BLaER1 treated with 17β-estradiol and CSF1 and Interleukin-3, amounts not matched to agents 10 nM and 100 nM (cell line): ENCODE results near the gene DNAH7.

Experiments
- H3K27ac ChIP-seq, 11 experiments: shearing (Covaris generic); formaldehyde crosslinking; 2 replicates each; pipeline ENCODE4 v1.8.1; 2022
- H3K27me3 ChIP-seq, 11 experiments: shearing (Covaris generic); formaldehyde crosslinking; 2 replicates each; pipeline ENCODE4 v1.8.1; 2022
- H3K36me3 ChIP-seq, 11 experiments: shearing (Covaris generic); formaldehyde crosslinking; 2 replicates each; pipeline ENCODE4 v1.8.1; 2022
- H3K4me1 ChIP-seq, 10 experiments: shearing (Covaris generic); formaldehyde crosslinking; 2 replicates each; pipeline ENCODE4 v1.8.1; 2022
- H3K4me2 ChIP-seq, 11 experiments: shearing (Covaris generic); formaldehyde crosslinking; 2 replicates each; pipeline ENCODE4 v1.8.1; 2022
- H3K4me3 ChIP-seq, 10 experiments: shearing (Covaris generic); formaldehyde crosslinking; 2 replicates each; pipeline ENCODE4 v1.8.1; 2022
- H3K9ac ChIP-seq, 11 experiments: shearing (Covaris generic); formaldehyde crosslinking; 2 replicates each; pipeline ENCODE4 v1.8.1; 2022
- H3K9me3 ChIP-seq, 11 experiments: shearing (Covaris generic); formaldehyde crosslinking; replicated peaks in 1 of 11; 2 replicates each; pipeline ENCODE4 v1.8.1; 2022
- H4K20me1 ChIP-seq, 11 experiments: shearing (Covaris generic); formaldehyde crosslinking; 2 replicates each; pipeline ENCODE4 v1.8.1; 2022
- Cebpa-rat ChIP-seq, 11 experiments: shearing (Covaris generic); IDR thresholded peaks; 2 replicates each; pipeline ENCODE4 v1.8.1; 2022

The DNAH7 gene

DNA sequence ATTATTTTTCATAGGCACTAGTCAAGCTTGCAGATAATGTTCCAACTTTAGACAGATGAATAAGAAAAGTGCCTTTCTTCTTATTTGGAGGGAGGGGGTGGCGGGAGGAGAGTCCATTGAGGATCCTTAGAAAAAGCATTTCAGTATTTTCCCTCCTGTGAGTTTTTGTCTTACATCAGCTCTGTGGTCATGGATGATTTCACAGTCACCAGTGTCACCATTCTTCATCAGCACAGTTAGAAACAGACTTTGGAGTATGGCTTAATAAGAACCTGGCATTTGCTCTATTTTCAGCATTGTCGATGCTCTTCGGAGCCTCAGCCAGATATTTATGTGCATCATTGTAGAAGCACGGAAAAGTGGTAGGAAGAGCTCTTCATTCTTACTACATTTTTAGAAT lies 341.5 kb downstream of the DNAH7 start:
- H3K27ac ChIP-seq: no peak overlapping the region
- no peak overlapping the region for H3K9ac ChIP-seq
- H3K27me3 ChIP-seq: no peaks in the 10 kb centered on the region
- no peak overlapping the region for H3K4me3 ChIP-seq
- TF ChIP-seq Cebpa-rat (IDR thresholded peaks at IDR 0.05): no peak
- H3K36me3 ChIP-seq: peaks cover 54 to 91% (median 70%) of the 10 kb centered on the region in 11 experiments
- H3K4me1 ChIP-seq: peaks cover 0 to 7% (median 0%) of the 10 kb centered on the region in 10 experiments; a peak in 6 of 20 replicates
- H3K4me2 ChIP-seq: no peak overlapping the region
- no peaks in the 10 kb centered on the region; a peak in 2 of 22 replicates for H4K20me1 ChIP-seq
- no peaks in the 10 kb centered on the region for H3K9me3 ChIP-seq

DNA sequence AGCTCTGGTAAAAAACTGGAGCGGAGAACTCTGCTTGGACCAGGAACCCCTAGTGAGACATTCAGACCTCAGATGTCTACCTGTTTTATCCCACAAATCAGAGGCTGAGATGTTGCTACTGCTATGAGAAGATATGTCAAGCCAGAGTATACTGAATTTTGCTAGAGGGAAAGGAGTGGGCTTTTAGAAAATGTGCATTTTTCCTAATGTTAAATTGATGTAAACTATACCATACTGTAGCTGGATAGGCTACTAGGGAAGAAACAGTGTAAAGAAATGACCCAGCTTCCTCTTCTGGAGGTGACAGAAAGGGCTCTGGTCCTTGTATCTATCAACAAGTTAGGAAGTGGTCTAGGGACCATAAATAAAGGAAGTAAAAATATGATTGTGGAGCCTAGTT lies 346.6 kb downstream of the DNAH7 start:
- TF ChIP-seq Cebpa-rat (IDR thresholded peaks at IDR 0.05): no peak
- Histone ChIP-seq H3K4me3 (no peak overlapping the region), H3K9me3 (no peaks in the 10 kb centered on the region), H3K36me3 (peaks cover 53 to 90% (median 68%) of the 10 kb centered on the region in 11 experiments), H3K27ac (no peak overlapping the region), H3K4me1 (peaks cover 0 to 23% (median 0%) of the 10 kb centered on the region in 10 experiments; a peak in 6 of 20 replicates), H3K9ac (no peak overlapping the region), H4K20me1 (peaks cover 0 to 5% (median 0%) of the 10 kb centered on the region in 11 experiments; a peak in 2 of 22 replicates), H3K4me2 (peak overlapping the region in 3 of 11 experiments; percentile 22 to 61 (median 22); a peak in 5 of 22 replicates), H3K27me3 (no peaks in the 10 kb centered on the region)

DNA sequence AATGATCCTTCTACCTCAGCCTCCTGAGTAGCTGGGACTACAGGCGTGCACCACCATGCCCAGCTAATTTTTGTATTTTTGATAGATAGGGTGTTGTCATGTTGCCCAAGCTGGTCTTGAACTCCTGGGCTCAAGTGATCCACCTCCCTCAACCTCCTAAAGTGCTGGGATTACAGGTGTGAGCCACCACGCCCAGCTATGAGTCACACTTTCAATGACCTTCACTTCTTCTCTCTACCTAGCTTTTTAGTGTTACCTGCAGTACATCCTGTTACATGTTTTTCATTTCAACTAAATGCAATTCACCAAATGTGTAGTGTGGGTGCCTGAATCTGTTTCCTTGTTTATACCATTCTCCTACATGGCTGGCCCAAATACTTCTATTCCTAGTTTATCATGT lies 347.6 kb downstream of the DNAH7 start:
- H3K9me3 ChIP-seq: no peaks in the 10 kb centered on the region
- no peaks in the 10 kb centered on the region for H3K27me3 ChIP-seq
- H3K9ac ChIP-seq: no peak overlapping the region
- no peak overlapping the region for H3K27ac ChIP-seq
- no peak overlapping the region for H3K4me3 ChIP-seq
- TF ChIP-seq Cebpa-rat (IDR thresholded peaks at IDR 0.05): no peak
- H3K36me3 ChIP-seq: peaks cover 62 to 94% (median 75%) of the 10 kb centered on the region in 11 experiments
- H4K20me1 ChIP-seq: peaks cover 0 to 5% (median 0%) of the 10 kb centered on the region in 11 experiments; a peak in 2 of 22 replicates
- H3K4me2 ChIP-seq: peak overlapping the region in 1 of 11 experiments; percentile 61; a peak in 1 of 22 replicates
- H3K4me1 ChIP-seq: peaks cover 0 to 23% (median 0%) of the 10 kb centered on the region in 10 experiments; a peak in 6 of 20 replicates

DNA sequence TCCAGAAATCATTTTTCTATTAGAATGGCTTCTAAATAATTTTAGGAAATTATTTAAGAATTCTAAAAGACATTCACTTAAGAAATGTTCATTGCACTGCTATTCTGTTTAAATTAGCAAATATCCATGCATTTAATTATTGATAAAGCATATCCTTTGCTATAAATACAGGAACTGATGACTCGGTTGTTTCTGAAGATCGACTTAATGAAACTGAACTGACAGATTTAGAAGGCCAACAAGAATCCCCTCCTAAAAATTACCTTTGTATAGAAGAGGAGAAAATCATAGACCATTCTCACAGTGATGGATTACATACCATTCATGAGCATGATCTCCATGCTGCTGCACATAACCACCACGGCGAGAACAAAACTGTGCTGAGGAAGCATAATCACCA lies 352.2 kb downstream of the DNAH7 start:
- Histone ChIP-seq H4K20me1 (no peaks in the 10 kb centered on the region; a peak in 1 of 22 replicates), H3K4me3 (no peak overlapping the region), H3K4me1 (peaks cover 0 to 9% (median under 1%) of the 10 kb centered on the region in 10 experiments; a peak in 7 of 20 replicates), H3K27me3 (no peaks in the 10 kb centered on the region), H3K27ac (no peak overlapping the region), H3K9ac (no peak overlapping the region), H3K9me3 (no peaks in the 10 kb centered on the region), H3K36me3 (peaks cover 85 to 99% (median 94%) of the 10 kb centered on the region in 11 experiments), H3K4me2 (no peak overlapping the region)
- no peak for TF ChIP-seq Cebpa-rat (IDR thresholded peaks at IDR 0.05)

DNA sequence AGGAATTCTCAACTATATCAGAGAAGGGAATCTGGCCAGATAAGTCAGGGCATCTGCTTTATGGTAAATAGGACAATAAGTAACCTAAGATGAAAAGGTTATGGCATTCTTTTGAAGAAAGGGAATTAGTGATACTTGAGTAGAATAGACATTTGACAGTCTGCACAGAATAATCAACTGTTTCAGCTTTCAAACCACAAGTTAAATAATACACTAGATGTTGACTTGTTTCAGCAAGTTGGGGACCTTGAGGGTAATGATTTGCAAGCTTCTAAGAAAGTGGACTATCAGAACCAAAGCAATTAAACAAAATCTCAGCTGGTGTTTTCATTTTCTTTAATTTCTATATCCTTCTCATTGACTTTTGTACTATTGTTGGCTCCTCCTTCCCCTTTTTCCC lies 357.2 kb downstream of the DNAH7 start:
- H3K9me3 ChIP-seq: 0 out of 22 replicates have a peak, but pooled peaks cover 0 to 5% (median 0%) of the 10 kb centered on the region in 11 experiments
- no peak for TF ChIP-seq Cebpa-rat (IDR thresholded peaks at IDR 0.05)
- H3K4me1 ChIP-seq: peaks cover 0 to 5% (median 0%) of the 10 kb centered on the region in 10 experiments; a peak in 2 of 20 replicates
- H3K9ac ChIP-seq: no peak overlapping the region
- H3K27me3 ChIP-seq: no peaks in the 10 kb centered on the region
- H3K36me3 ChIP-seq: peaks cover 62 to 100% (median 84%) of the 10 kb centered on the region in 11 experiments
- H3K4me3 ChIP-seq: no peak overlapping the region
- no peak overlapping the region for H3K27ac ChIP-seq
- H4K20me1 ChIP-seq: no peaks in the 10 kb centered on the region; a peak in 2 of 22 replicates
- H3K4me2 ChIP-seq: no peak overlapping the region

DNA sequence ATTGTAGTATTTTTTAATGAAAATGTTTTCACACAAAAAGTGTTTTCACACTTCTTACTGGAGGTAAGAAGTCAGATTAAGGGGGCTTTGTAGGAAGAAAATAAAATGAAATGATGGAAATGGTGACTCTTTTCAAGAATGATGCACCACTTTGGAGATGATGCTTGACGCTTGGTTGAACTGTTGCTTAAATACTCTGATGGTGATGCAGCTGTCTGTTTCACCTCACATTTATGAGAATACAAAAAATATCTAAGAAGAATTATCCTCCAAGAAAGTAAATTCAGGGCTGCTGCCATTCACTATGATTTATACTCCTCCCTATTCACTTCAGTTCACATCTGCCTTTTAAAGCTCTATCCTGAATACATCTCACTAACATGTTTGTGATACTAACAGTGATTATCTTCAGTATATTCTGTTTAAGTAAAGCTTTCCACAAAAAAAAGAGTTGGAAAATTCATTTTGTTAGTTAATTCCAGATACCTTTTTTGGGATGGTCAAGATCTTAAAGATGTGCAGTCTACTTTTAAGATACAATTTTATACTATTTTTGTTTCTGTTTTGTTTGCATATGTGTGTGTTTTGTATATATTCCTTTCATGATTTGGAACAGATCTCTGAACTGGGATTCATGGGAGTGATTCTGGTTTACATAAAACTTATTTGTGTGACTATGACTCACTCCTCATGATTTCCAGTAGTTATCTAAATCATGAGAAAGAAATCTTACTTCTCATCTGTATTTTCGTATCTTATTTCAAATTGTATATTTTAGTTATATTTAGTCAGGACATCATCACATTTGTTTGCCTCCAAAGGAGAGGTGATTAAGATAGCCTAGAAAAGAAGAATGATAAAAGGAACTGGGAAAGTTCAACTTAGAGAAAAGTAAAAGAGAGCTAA lies 358.5 kb downstream of the DNAH7 start:
- 0 out of 22 replicates have a peak, but pooled peaks cover 0 to 5% (median 0%) of the 10 kb centered on the region in 11 experiments for H3K9me3 ChIP-seq
- H3K27ac ChIP-seq: no peak overlapping the region
- no peak overlapping the region for H3K4me3 ChIP-seq
- H4K20me1 ChIP-seq: no peaks in the 10 kb centered on the region; a peak in 1 of 22 replicates
- H3K36me3 ChIP-seq: peaks cover 50 to 99% (median 71%) of the 10 kb centered on the region in 11 experiments
- H3K4me1 ChIP-seq: peaks cover 0 to 5% (median 0%) of the 10 kb centered on the region in 10 experiments; a peak in 2 of 20 replicates
- H3K9ac ChIP-seq: no peak overlapping the region
- H3K27me3 ChIP-seq: no peaks in the 10 kb centered on the region
- H3K4me2 ChIP-seq: no peak overlapping the region
- no peak for TF ChIP-seq Cebpa-rat (IDR thresholded peaks at IDR 0.05)

DNA sequence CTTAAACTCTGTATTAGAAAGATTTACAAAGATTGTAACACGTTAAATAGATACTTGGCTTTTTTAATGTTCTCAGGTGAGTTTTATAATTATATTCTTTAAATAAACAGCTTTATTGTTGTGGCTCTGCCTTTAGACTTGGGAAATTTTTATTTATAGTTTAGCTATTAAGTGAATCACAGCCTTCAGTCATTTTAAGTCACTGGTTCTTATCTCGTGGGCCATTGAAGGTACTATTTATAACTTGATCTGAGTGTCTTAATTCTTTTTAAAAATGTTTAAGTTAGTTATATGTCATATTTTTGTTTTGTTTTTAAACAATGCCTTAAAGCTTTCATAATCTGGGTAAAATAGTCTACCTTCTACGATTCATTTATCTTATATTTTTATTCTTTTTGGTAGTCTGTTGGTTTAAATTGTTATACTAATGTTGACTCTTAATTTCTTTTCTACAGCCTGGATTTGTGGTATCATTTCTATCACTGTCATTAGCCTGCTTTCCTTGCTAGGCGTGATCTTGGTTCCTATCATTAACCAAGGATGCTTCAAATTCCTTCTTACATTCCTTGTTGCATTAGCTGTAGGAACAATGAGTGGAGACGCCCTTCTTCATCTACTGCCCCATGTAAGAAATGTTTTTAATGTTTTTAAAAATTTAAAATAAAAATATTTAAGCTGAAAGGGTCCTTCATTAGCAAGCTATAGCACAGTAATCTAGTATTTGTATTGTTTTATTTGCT lies 362.3 kb downstream of the DNAH7 start:
- peaks cover 0 to 15% (median 0%) of the 10 kb centered on the region in 11 experiments; a peak in 3 of 22 replicates for H4K20me1 ChIP-seq
- peaks cover 36 to 86% (median 62%) of the 10 kb centered on the region in 11 experiments for H3K36me3 ChIP-seq
- no peaks in the 10 kb centered on the region for H3K27me3 ChIP-seq
- no peak overlapping the region for H3K27ac ChIP-seq
- TF ChIP-seq Cebpa-rat (IDR thresholded peaks at IDR 0.05): no peak
- no peak overlapping the region for H3K9ac ChIP-seq
- H3K4me3 ChIP-seq: no peak overlapping the region
- H3K4me2 ChIP-seq: no peak overlapping the region
- peaks cover 0 to 5% (median 0%) of the 10 kb centered on the region in 11 experiments; a peak in 1 of 22 replicates for H3K9me3 ChIP-seq
- no peaks in the 10 kb centered on the region for H3K4me1 ChIP-seq

DNA sequence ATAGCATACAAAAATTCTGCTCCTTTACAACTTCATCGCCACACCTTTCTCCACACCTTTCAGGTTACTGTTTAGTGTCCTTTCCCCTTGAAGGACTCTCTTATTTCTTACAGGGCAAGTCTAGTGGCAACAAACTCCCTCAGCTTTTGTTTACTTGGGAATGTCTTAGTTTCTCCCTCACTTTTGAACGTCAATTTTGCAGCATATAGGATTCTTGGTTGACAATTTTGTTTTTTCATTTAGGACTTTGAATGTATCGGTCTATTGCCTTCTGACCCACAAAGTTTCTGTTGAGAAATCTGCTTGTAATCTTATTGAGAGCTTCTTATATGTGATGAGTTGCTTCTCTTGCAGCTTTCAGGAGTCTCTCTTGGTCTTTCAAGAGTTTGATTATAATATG lies 368.2 kb downstream of the DNAH7 start:
- Histone ChIP-seq H3K36me3 (peaks cover 32 to 81% (median 53%) of the 10 kb centered on the region in 11 experiments), H3K27me3 (no peaks in the 10 kb centered on the region), H3K9me3 (peaks cover 20 to 46% (median 32%) of the 10 kb centered on the region in 11 experiments), H4K20me1 (peaks cover 0 to 15% (median 0%) of the 10 kb centered on the region in 11 experiments; a peak in 4 of 22 replicates), H3K4me2 (no peak overlapping the region), H3K4me3 (no peak overlapping the region), H3K4me1 (peaks cover 0 to 1% (median 0%) of the 10 kb centered on the region in 10 experiments; a peak in 4 of 20 replicates), H3K27ac (no peak overlapping the region), H3K9ac (no peak overlapping the region)
- TF ChIP-seq Cebpa-rat (IDR thresholded peaks at IDR 0.05): no peak
